Activated T-cell treated with anti-CD3 and anti-CD28 coated beads, Interleukin-2, amount 50 U/mL, for 72 hours (primary cell): ENCODE results near the gene FCHO1. TPM values are rescaled to one million over a fixed set of nuclear protein-coding genes. Genes with fewer than 3 reads are reported as not detected.
"Not testable (repeated sequence)": the region's sequence is repeated elsewhere in the genome, so short reads cannot be mapped to it uniquely, and the experiment has no call there.

ENCODE experiments used
- ATAC-seq, 2 donors: fragments of 150-1000 bp; cut with Tn5 transposase; replicated peaks in 1 of 2; 2 replicates each; pipeline ENCODE4 v1.10.0; 2021; ENCODE audit warnings: moderate library complexity in 2 of 2, mild to moderate bottlenecking in 1 of 2
- DNase-seq, 2 donors: peaks; one replicate each; pipeline ENCODE4 v3.0.0; 2021 to 2022; ENCODE audit warnings: mixed read lengths in 1 of 2
- H3K27ac Mint-ChIP-seq: one replicate; pipeline ENCODE4 v1.8.0; 2022; ENCODE audit warnings: mild to moderate bottlenecking, moderate library complexity, mixed read lengths
- H3K27me3 Mint-ChIP-seq: one replicate; pipeline ENCODE4 v1.8.0; 2022; ENCODE audit warnings: low read depth, mixed read lengths
- H3K36me3 Mint-ChIP-seq, 2 donors: one replicate each; pipeline ENCODE4 v1.8.0; 2022; ENCODE audit warnings: mixed read lengths in 2 of 2, mild to moderate bottlenecking in 1 of 2; ENCODE audit not compliant: insufficient read depth in 2 of 2
- H3K4me1 Mint-ChIP-seq: one replicate; pipeline ENCODE4 v1.8.0; 2022; ENCODE audit warnings: low read depth, mixed read lengths
- H3K4me3 Mint-ChIP-seq, 2 donors: one replicate each; pipeline ENCODE4 v1.8.0; 2022; ENCODE audit warnings: mild to moderate bottlenecking in 2 of 2, mixed read lengths in 2 of 2, moderate library complexity in 2 of 2
- H3K9me3 Mint-ChIP-seq, 2 donors: one replicate each; pipeline ENCODE4 v1.8.0; 2022; ENCODE audit warnings: mixed read lengths in 2 of 2
- total RNA-seq, 2 donors: library from RNA; stranded (reverse); gene quantifications; one replicate each; pipeline ENCODE4 v1.2.3, GENCODE V29; 2022

Gene FCHO1
- total RNA-seq, 2 donors from 2014 or later, result 70.8 to 93.9 TPM

- H3K27ac Mint-ChIP-seq, result no peak overlapping the region
- H3K27me3 Mint-ChIP-seq, result peaks cover 6% of the 10 kb centered on the region
- DNase-seq (no peak), ATAC-seq (no peak)
- peak overlapping the region; percentile 78 to 80 for H3K4me3 Mint-ChIP-seq
- H3K4me1 Mint-ChIP-seq, result peaks cover 63% of the 10 kb centered on the region
- no peaks in the 10 kb centered on the region for H3K9me3 Mint-ChIP-seq
- H3K36me3 Mint-ChIP-seq, result no peaks in the 10 kb centered on the region
These were observed 44.2 kb downstream of the FCHO1 start for GRCh38 chr19:17795495-17795856.

- Mint-ChIP-seq H3K9me3 (no peaks in the 10 kb centered on the region), H3K4me3 (peak overlapping the region in 1 of 2 donors; percentile 56), H3K36me3 (no peaks in the 10 kb centered on the region), H3K27me3 (peaks cover 6% of the 10 kb centered on the region), H3K27ac (no peak overlapping the region), H3K4me1 (peaks cover 56% of the 10 kb centered on the region)
- DNase-seq, result no peak
- no peak for ATAC-seq
These were observed 44.9 kb downstream of the FCHO1 start for GRCh38 chr19:17796013-17796837.

DNA sequence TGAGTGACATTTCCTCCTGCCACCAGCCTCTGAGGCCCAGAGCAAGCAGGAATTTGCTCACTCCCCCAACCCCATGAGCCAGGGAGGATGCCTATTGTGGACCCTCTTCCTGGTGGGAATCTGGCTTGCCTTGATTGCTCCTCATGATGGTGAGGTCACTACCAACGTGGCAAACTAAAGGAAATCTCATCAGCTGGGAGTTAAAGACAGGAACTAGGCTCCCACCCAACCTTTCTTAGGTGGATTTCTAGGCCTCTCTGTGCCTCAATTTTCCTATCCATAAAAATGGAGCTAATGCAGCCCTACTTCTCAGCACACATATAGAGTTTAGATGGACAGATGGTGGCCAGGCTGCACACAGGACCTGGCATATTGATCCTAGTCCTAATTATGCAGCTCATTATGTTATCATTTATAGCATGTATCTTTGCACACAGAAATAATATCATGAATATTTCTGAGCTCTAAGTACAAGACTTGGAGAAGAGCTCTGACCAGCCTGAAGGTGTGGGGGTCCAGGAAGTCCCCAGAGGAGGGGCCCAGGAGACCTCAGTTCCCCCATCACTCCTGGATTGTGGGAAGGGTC lies 45.7 kb downstream of the FCHO1 start:
- Mint-ChIP-seq H3K4me1 (peaks cover 49% of the 10 kb centered on the region), H3K9me3 (no peaks in the 10 kb centered on the region), H3K36me3 (no peaks in the 10 kb centered on the region), H3K27me3 (peaks cover 6% of the 10 kb centered on the region), H3K4me3 (peak overlapping the region; percentile 12 to 18), H3K27ac (no peak overlapping the region)
- DNase-seq (no peak), ATAC-seq (no peak)

DNA sequence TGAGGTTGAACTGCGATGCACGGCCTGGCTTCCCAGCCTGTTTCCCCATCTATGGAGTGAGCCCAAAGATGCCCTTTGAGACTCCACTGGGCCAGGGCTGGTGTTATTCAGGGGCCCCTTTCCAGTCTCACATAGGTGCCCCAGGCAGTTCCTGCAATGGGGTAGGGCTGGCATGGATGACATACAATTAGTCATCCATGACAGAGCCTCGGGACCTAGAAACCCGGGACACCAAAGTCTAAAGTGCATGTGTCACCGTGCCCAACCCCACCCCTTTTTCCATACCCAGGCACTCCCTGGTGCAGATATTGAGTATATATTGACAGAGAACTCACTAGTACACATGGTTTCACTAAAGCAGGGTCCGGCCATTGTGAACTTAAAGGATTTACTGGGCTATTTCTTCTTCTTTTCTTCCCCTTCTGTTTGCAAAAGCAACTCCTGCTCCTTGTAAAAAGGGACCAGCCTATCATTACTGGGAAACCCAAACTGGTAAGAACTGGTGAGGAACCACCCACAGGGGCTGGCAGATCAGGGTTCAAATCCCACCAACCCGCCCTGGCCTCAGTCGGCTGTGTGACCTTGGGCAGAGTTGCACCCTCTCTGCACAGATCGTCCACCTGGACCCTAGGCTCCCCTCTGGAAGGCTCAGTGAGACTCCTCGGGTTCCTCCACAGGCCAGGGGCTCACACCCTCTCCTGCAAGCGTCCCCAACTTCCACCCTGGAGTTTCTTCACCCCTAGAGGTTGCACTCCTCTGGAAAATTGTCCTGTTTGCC lies 46.3 kb downstream of the FCHO1 start:
- no peaks in the 10 kb centered on the region for H3K36me3 Mint-ChIP-seq
- DNase-seq, result peak; percentile 60 to 74
- H3K27me3 Mint-ChIP-seq, result peaks cover 6% of the 10 kb centered on the region
- peaks cover 51% of the 10 kb centered on the region for H3K4me1 Mint-ChIP-seq
- peak; percentile 97 for ATAC-seq
- no peaks in the 10 kb centered on the region for H3K9me3 Mint-ChIP-seq
- H3K4me3 Mint-ChIP-seq, result peak overlapping the region in 1 of 2 donors; percentile 31
- no peak overlapping the region for H3K27ac Mint-ChIP-seq

GRCh38 chr19:17798599-17798998 lies 47.3 kb downstream of the FCHO1 start:
- H3K27me3 Mint-ChIP-seq, H3K4me3 Mint-ChIP-seq, ATAC-seq, H3K27ac Mint-ChIP-seq, H3K36me3 Mint-ChIP-seq, DNase-seq, H3K9me3 Mint-ChIP-seq: not testable (repeated sequence)
- peaks cover 58% of the 10 kb centered on the region for H3K4me1 Mint-ChIP-seq

DNA sequence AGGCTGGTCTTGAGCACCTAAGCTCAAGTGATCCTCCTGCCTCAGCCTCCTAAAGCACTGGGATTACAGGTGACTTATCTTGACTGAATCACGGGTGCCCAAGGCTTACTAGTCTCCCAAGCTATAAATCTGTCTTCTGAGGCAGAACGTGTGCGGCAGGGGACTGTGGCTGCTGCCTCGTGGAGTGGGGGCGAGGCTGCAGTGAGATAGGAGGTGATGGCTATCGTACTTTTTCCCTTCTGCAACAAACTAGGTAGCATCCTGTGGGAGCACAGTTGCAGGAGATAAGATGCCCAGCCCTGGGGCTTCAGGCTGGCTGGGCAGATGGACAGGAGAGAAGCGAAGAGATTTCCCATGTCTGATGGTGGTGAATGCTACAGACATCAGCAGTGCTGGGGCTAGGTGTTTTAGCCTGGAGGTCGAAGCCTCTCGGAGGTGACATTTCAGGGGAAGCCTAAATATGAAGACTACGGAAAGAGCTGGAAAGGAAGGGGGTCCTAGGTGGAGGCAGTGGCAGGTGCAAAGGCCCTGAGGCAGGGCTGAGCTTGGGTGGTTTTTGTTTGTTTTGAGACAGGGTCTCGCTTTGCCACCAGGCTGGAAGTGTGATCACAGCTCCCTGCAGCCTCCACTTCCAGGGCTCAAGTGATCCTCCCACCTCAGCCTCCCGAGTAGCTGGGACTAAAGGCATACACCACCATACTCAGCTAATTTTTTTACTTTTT lies 51.0 kb downstream of the FCHO1 start:
- DNase-seq (no peak), ATAC-seq (no peak)
- Mint-ChIP-seq H3K27me3 (no peaks in the 10 kb centered on the region), H3K4me3 (no peak overlapping the region), H3K9me3 (no peaks in the 10 kb centered on the region), H3K36me3 (no peaks in the 10 kb centered on the region), H3K4me1 (peaks cover 46% of the 10 kb centered on the region), H3K27ac (no peak overlapping the region)

DNA sequence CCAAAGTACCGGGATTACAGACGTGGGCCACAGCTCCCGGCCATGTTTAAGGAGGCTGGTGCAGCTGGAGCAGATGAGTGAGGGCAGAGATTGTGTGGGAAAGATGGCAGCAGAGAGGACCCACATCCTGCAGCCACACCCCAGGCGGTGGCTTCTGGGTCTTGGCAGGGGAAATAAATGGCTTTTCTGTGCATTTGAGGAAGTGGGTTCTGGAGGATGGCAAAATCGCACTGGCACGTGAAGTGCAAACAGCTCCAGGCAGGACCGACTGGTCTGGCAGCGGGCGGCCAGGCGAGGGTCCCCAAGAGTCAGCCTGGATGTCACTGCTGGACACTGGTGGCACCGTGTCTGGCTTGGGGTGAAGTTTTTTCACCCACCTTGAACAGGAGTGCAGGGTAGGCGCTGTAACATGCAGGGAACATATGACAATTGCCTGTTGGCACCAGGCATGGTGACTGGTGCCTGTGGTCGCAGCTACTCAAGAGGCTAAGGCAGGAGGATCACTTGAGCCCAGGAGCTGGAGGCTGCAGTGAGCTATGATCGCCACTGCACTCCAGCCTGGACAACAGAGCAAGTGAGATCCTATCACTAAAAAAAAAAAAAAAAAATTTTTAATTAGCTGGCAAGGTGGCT lies 52.1 kb downstream of the FCHO1 start:
- ATAC-seq (peak; percentile 22 to 44), DNase-seq (no peak)
- Mint-ChIP-seq H3K36me3 (no peaks in the 10 kb centered on the region), H3K4me1 (peaks cover 45% of the 10 kb centered on the region), H3K27ac (peak overlapping the region; percentile 5), H3K4me3 (peak overlapping the region; percentile 16 to 45), H3K27me3 (no peaks in the 10 kb centered on the region), H3K9me3 (no peaks in the 10 kb centered on the region)

- H3K4me1 Mint-ChIP-seq, result peaks cover 46% of the 10 kb centered on the region
- H3K9me3 Mint-ChIP-seq, result no peaks in the 10 kb centered on the region
- no peak overlapping the region for H3K4me3 Mint-ChIP-seq
- H3K36me3 Mint-ChIP-seq, result no peaks in the 10 kb centered on the region
- H3K27ac Mint-ChIP-seq, result no peak overlapping the region
- DNase-seq (no peak), ATAC-seq (no peak)
- no peaks in the 10 kb centered on the region for H3K27me3 Mint-ChIP-seq
These were observed 54.1 kb downstream of the FCHO1 start for GRCh38 chr19:17805427-17805826.

GRCh38 chr19:17806945-17807344 lies 55.7 kb downstream of the FCHO1 start:
- Mint-ChIP-seq H3K9me3 (no peaks in the 10 kb centered on the region), H3K27ac (peak overlapping the region; percentile 44), H3K4me3 (peak overlapping the region in 1 of 2 donors; percentile 42), H3K36me3 (no peaks in the 10 kb centered on the region), H3K4me1 (peaks cover 46% of the 10 kb centered on the region), H3K27me3 (no peaks in the 10 kb centered on the region)
- ATAC-seq, result peak; percentile 41 to 52
- no peak for DNase-seq

- Mint-ChIP-seq H3K9me3 (no peaks in the 10 kb centered on the region), H3K27me3 (no peaks in the 10 kb centered on the region), H3K4me3 (peak overlapping the region; percentile 45 to 48), H3K36me3 (no peaks in the 10 kb centered on the region), H3K27ac (no peak overlapping the region), H3K4me1 (peaks cover 40% of the 10 kb centered on the region)
- peak in 1 of 2 donors; percentile 37 for ATAC-seq
- DNase-seq, result no peak
These were observed 56.5 kb downstream of the FCHO1 start for GRCh38 chr19:17807731-17808316.

GRCh38 chr19:17811103-17811502 lies 59.8 kb downstream of the FCHO1 start:
- ATAC-seq (no peak), DNase-seq (no peak)
- Mint-ChIP-seq H3K4me3 (no peak overlapping the region), H3K4me1 (peaks cover 13% of the 10 kb centered on the region), H3K27ac (no peak overlapping the region), H3K27me3 (no peaks in the 10 kb centered on the region), H3K36me3 (no peaks in the 10 kb centered on the region), H3K9me3 (no peaks in the 10 kb centered on the region)

DNA sequence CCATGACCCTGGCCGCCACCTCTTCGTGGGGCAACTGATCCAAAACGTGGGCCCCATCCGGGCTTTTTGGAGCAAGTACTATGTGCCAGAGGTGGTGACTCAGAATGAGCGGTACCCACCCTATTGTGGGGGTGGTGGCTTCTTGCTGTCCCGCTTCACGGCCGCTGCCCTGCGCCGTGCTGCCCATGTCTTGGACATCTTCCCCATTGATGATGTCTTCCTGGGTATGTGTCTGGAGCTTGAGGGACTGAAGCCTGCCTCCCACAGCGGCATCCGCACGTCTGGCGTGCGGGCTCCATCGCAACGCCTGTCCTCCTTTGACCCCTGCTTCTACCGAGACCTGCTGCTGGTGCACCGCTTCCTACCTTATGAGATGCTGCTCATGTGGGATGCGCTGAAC lies 60.4 kb downstream of the FCHO1 start:
- DNase-seq (no peak), ATAC-seq (no peak)
- H3K27me3 Mint-ChIP-seq, result no peaks in the 10 kb centered on the region
- H3K36me3 Mint-ChIP-seq, result no peaks in the 10 kb centered on the region
- peaks cover 13% of the 10 kb centered on the region for H3K4me1 Mint-ChIP-seq
- H3K4me3 Mint-ChIP-seq, result no peak overlapping the region
- H3K9me3 Mint-ChIP-seq, result no peaks in the 10 kb centered on the region
- H3K27ac Mint-ChIP-seq, result no peak overlapping the region
